Activated CD4-positive, alpha-beta T cell treated with anti-CD3 and anti-CD28 coated beads for 48 hours (primary cell): ENCODE data around the gene C4orf51.

Source experiments
- DNase-seq: peaks from one replicate; pipeline ENCODE4 v3.0.0-alpha.2; 2020

Gene C4orf51

GRCh38 chr4:145760961-145761929, 81.3 kb downstream of the C4orf51 start:
- DNase-seq = no peak

DNA sequence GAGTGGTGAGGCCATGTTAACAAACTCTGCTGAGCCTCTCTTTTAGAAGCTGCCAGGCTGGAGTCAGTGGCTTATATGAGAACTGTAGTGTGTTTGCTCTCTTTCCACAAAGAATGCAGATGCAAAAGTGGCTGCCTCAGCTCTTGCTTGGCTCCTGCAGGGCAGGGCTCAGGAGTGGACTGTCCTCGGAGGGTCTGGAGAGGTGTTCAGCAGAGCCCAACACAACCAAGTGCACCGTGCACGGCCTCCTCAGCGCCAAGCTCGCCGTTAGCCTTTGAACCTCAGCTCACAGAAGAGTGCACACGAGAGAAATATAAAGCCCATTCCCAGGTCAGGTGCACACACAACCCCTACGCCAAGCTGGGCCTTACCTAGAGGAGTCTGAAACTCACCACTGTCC, 82.8 kb downstream of the C4orf51 start:
- DNase-seq = no peak

- DNase-seq = no peak
Measured at GRCh38 chr4:145763399-145763798, 83.5 kb downstream of the C4orf51 start.

GRCh38 chr4:145766273-145766672, 86.3 kb downstream of the C4orf51 start:
- no peak for DNase-seq

DNA sequence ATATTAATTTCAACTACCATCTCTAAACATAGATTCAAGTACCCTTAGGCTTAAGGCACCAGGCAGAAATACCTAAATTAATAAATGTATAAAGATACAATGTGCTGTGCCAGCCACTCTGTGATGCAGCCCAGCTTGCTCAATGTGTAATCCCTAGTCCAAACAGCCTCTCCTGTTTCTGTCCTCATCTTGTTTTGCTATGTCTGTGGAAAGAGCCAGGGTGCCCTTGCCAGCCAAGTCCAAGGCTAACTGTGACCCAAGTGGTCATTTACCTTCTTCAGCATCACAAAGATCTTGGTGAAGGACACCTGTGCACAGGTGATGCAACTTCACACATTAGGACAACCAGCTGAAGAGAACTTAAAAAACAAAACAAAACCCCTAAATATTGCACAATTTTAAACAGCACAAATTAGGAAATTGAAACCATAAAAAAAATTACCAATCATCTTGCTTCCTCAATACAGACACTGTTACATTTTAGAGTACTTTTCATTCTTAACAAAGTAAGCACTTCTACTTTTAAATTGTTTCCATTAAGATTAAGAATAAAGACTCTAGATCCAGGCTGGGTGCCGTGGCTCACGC, 89.6 kb downstream of the C4orf51 start:
- DNase-seq = no peak

DNA sequence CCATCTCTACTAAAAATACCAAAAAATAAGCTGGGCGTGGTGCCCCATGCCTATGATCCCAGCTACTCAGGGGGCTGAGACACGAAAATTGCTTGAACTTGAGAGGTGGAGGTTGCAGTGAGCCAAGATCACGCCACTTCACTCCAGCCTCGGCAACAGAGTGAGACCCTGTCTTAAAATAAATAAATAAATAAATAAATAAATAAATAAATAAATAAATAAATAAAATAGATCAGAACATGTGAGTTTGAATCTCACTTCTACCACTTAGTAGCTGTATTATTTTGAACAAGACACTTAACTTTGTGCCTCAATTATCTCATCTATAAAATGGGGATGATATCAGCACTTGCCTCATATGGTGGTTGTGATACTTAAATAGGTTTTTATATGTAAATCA, 90.2 kb downstream of the C4orf51 start:
- no peak for DNase-seq

- DNase-seq = no peak
Measured at GRCh38 chr4:145772347-145772746, 92.4 kb downstream of the C4orf51 start.

- DNase-seq = no peak
Measured at GRCh38 chr4:145773581-145774234, 93.8 kb downstream of the C4orf51 start.

DNA sequence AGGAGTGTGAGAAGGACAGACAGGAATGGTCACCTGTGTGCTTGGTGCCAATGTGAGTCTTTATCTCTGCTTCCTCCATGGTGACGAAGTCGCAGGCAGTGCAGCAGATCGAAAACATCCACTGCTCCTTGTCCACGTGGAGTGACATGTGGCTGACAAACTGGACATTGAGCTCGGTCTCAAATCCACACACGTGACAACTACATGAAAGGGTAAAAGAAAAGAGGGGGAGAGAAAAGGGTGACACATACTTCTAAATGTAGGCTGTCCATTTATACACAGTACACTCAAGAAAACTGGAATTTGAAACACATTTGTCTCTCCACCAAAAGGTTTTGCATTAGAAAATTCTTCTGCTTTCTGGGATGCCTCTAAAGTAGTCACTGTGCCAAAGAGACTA, 94.5 kb downstream of the C4orf51 start:
- DNase-seq = no peak

DNA sequence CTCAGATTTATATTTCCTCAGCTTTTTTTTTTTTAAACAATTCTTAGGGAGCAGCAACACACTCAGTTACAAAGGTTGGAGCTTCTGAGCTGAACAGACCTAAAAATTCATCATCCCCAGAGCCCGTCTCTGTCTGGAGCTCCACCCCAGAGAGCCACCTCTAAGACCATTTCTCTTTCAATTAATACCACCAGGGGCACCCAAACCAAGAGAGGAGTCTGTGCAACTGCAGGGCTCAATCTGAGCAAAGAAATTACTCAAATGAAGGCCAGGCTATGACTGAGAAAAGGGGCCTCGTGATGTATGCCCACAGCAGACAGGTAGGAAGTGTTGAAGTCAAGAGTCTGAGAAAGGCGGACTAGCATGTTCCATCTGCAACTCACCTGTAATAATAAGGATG, 95.5 kb downstream of the C4orf51 start:
- no peak for DNase-seq

GRCh38 chr4:145776208-145776607, 96.3 kb downstream of the C4orf51 start:
- no peak for DNase-seq

DNA sequence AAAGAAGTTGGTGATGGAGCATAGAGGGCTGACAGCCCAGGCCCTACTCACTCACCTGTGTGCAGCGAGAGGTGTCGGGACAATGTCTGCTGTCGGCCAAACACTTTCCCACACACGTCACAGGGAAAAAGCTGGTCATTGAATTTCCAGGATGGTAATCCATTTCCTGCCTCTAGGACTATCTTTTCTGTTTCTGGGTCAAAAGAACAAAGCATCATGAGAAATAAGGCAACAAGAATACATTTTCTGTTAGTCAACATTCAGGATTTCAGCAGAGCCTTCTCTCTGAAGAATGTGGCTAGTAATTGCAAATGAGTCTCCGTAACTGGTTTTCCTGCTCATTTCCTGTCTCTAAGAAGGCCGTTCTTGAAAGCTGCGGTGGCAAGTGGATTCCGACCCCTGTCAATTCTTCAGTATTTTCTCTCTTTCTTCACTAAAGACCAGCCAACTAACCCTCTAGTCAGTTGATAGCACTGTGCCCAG, 99.4 kb downstream of the C4orf51 start:
- no peak for DNase-seq

GRCh38 chr4:145781351-145781750, 101.4 kb downstream of the C4orf51 start:
- DNase-seq = no peak
